ENCODE results near the gene PAFAH1B2. TPM values are rescaled to one million over a fixed set of nuclear protein-coding genes. Genes with fewer than 3 reads are reported as not detected.
"Not testable (repeated sequence)": the region's sequence is repeated elsewhere in the genome, so short reads cannot be mapped to it uniquely, and the experiment has no call there.

Gene PAFAH1B2
- total and polyA plus RNA-seq, 2 of the 8 experiments (the other 6 are each of a cell fraction or from before 2014, with no cell fraction given) = 38.2 to 161 TPM

GRCh38 chr11:117209351-117210125 lies 65.5 kb downstream of the PAFAH1B2 start:
- H3K23me2 ChIP-seq (ENCODE audit: low read depth, low read length); H2BK15ac ChIP-seq (ENCODE audit: low read length); H3K14ac ChIP-seq (ENCODE audit: insufficient read length); H4K8ac ChIP-seq (ENCODE audit: extremely low read depth, insufficient read depth, low read length); H3K23ac ChIP-seq (ENCODE audit: insufficient read length); FAIRE-seq; H4K91ac ChIP-seq (replicated peaks; ENCODE audit: insufficient read length, low read length); H2BK20ac ChIP-seq (ENCODE audit: low read length); H4K20me1 ChIP-seq (replicated peaks in 1 of 2; ENCODE audit: control insufficient read depth in 1 of 2, insufficient read depth in 2 of 2, low read length in 2 of 2); H3K4me1 ChIP-seq (replicated peaks in 1 of 4; ENCODE audit: control insufficient read depth in 3 of 4, insufficient read depth in 4 of 4, low read length in 3 of 4); H3K18ac ChIP-seq (ENCODE audit: extremely low read depth, low read length); H2BK5ac ChIP-seq (ENCODE audit: low read depth, low read length); H3K9ac ChIP-seq (replicated peaks in 1 of 4; ENCODE audit: extremely low read depth in 1 of 4, low read depth in 3 of 4, low read length in 3 of 4); H3K4me2 ChIP-seq (ENCODE audit: insufficient read depth in 1 of 2, low read depth in 2 of 2, low read length in 2 of 2); H3K27me3 ChIP-seq (replicated peaks in 1 of 4; ENCODE audit: control insufficient read depth in 3 of 4, extremely low read depth in 1 of 4, insufficient read depth in 3 of 4, low read length in 3 of 4); H2AFZ ChIP-seq (ENCODE audit: low read length); H4K5ac ChIP-seq (ENCODE audit: insufficient read length, low read depth, low read length); H3K9me3 ChIP-seq (ENCODE audit: insufficient read depth in 2 of 2, low read depth in 1 of 2, low read length in 1 of 2); H3K36me3 ChIP-seq (ENCODE audit: control insufficient read depth in 2 of 4, insufficient read depth in 4 of 4, low read length in 3 of 4); H3K27ac ChIP-seq (ENCODE audit: low read depth, low read length); H2BK120ac ChIP-seq (replicated peaks; ENCODE audit: low read depth, low read length); H3K79me2 ChIP-seq (ENCODE audit: control insufficient read depth in 1 of 2, insufficient read depth in 2 of 2, low read length in 2 of 2); H2BK12ac ChIP-seq (ENCODE audit: low read depth, low read length); H3K4me3 ChIP-seq (ENCODE audit: extremely low read depth in 1 of 4, insufficient read depth in 2 of 4, low read depth in 3 of 4, low read length in 4 of 4); H2AK5ac ChIP-seq (ENCODE audit: low read depth, low read length); H3K4ac ChIP-seq (replicated peaks; ENCODE audit: insufficient read length, low read depth, low read length); H3K79me1 ChIP-seq (ENCODE audit: low read depth, low read length); H3K56ac ChIP-seq (replicated peaks; ENCODE audit: insufficient read length, low read depth, low read length); DNase-seq (ENCODE audit: low read depth in 1 of 2, low spot score in 2 of 2): not testable (repeated sequence)
- CTCF ChIA-PET (ENCODE audit: partially characterized antibody) = interaction anchor here (0.6 to 25.0 kb wide), 8 partner anchors 12 to 99 kb away, joined by 3 to 449 read pairs (median 20); partner anchors contain the start of gene TAGLN
- POLR2A ChIA-PET (ENCODE audit: partially characterized antibody) = interaction anchor here (0.7 to 5.1 kb wide), 4 partner anchors 10 to 14 kb away, joined by 3 to 47 read pairs (median 4); partner anchors contain the start of gene TAGLN
- 90% methylated on average over 8 of the region's 8 CpGs; no CpG with 5 or more reads in 1 of the 2 experiments for WGBS, 2 experiments (ENCODE audit: extremely low coverage in 1 of 2, insufficient coverage in 1 of 2, insufficient read length in 1 of 2, insufficient replicate concordance in 2 of 2, low coverage in 1 of 2, low lambda C conversion rate in 2 of 2, missing lambda C conversion rate in 1 of 2)
- TF ChIP-seq POLR2AphosphoS5 (IDR thresholded peaks at IDR 0.05; ENCODE audit: low read depth, low read length) = peak; percentile 75
- TF ChIP-seq POLR2A (IDR thresholded peaks at IDR 0.05; ENCODE audit: control extremely low read depth in 1 of 2, low read depth in 2 of 2, low read length in 2 of 2) = 0 out of 3 replicates have a peak, but pooled peaks of 1 of the 2 experiments have one; percentile 49

Data from H1 (cell line).